Fibroblast of the aortic adventitia (primary cell): ENCODE data around the gene EFHD1. TPM values are rescaled to one million over a fixed set of nuclear protein-coding genes. Genes with fewer than 3 reads are reported as not detected.
"Not testable (repeated sequence)": the region's sequence is repeated elsewhere in the genome, so short reads cannot be mapped to it uniquely, and the experiment has no call there.

ENCODE experiments used
- DNase-seq: peaks from one replicate; pipeline ENCODE4 v3.0.0-alpha.2; 2010; ENCODE audit warnings: low read depth
- H3K4me3 ChIP-seq: 2 replicates; pipeline ENCODE4 v1.5.1; 2011; ENCODE audit warnings: low read depth, mild to moderate bottlenecking, control low read depth, low read length, moderate library complexity
- CTCF ChIP-seq: IDR thresholded peaks from 2 replicates; pipeline ENCODE4 v1.5.1; 2011; ENCODE audit warnings: mild to moderate bottlenecking, low read length, control low read depth, inconsistent platforms; ENCODE audit not compliant: insufficient read depth
- total RNA-seq: library from RNA; depleted of rRNA; stranded (reverse); fragments of >200 nt; gene quantifications from 2 replicates; pipeline ENCODE4 v1.2.3, GENCODE V29; 2012; ENCODE audit warnings: low replicate concordance

EFHD1 gene
- total RNA-seq, 1 donor: 0.45 TPM

- no peak for DNase-seq
- TF ChIP-seq CTCF: no peak
- H3K4me3 ChIP-seq: no peak overlapping the region
Observed at GRCh38 chr2:232628466-232629128, 4.8 kb upstream of the EFHD1 start.

DNA sequence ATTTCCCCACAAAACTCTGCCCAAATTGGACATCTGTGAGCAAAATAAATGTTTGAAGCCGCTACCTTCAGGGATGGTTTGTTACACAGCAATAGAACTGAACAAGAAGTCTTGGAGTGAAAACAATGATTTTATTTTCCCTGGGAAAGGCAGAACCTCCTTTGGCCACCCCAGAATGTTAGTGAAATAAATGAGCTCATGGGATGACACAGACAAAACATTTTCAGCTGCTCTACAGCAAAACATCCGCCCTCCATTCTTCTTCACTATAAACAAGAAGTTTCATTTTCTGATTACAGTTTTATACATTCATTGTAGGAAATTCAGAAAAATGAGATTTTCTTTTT is 4.3 kb upstream of the EFHD1 start:
- no peak for TF ChIP-seq CTCF
- no peak for DNase-seq
- no peak overlapping the region for H3K4me3 ChIP-seq

DNA sequence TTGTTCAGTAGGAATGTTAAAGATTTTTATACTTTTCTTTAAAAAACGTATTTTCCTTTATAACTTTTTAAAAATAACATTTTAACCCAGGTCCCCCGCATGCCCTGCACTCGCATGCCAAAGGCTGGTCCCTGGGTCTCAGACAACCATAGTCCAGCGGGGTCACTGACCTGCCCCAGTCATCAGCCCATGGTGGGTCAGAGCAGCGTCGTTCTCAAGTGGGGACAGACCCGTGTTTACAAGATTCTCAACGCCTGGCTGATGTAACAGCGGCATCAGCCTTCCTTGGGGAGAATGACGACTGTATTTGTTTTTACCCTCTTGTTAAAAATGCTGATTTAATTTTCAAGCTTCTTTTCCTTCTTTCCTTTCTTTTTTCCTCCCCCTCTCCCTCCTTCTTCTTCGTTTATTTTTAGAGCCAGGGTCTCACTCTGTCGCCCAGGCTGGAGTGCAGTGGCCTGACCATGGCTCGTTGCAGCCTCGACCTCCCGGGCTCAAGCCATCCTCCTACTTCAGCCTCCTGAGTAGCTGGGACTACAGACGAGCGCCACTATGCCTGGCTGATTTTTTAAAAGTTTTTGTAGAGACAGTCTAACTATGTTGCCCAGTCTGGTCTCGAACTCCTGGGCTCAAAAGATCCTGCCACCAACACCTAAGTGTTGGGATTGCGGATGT is 1.0 kb upstream of the EFHD1 start:
- TF ChIP-seq CTCF: no peak
- no peak overlapping the region for H3K4me3 ChIP-seq
- DNase-seq: no peak

DNA sequence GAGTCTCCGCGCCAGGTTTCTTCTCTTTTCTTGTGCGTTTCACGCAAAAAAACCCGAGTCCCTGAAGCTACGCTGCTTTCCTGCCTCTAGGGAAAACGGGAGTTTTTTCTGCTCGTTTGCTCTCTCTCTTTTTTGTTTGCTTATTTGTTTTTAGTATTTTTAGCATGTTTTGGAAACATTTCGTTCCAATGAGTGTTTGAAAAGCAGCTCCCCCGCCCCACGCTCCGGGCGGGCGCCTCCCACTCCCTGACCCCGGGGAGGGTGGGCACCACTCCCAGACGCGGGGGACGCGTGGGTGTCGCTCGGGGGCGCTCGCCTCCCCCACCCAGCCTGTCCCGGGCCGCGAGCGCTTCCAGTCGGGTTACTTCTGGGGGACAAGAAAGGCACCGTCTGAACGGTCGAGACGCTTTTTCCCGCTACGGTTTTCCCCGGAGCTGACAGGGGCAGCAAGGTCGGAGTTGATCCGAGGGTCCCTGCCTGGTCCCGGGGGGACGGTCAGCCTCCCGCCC is 446 bp upstream of the EFHD1 start:
- peak overlapping the region; percentile 60 for H3K4me3 ChIP-seq
- TF ChIP-seq CTCF: peak; percentile 10
- DNase-seq: no peak

- TF ChIP-seq CTCF: no peak
- no peak overlapping the region for H3K4me3 ChIP-seq
- DNase-seq: no peak
Observed at GRCh38 chr2:232634206-232635150, 1.1 kb downstream of the EFHD1 start.

DNA sequence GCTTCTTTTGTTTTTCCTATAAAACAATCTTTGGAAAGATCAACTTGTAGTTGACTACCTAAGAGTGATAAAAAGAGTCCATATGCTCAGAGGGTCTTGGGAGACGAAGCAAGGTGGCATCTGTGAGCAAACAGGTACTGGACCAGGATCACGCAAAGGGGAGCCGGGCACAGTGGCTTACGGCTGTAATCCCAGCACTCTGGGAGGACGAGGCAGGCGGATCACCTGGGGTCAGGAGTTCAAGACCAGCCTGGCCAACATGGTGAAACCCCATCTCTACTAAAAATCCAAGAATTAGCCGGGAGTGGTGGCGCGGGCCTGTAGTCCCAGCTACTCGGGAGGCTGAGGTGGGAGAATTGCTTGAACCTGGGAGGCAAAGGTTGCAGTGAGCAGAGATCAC is 2.0 kb downstream of the EFHD1 start:
- H3K4me3 ChIP-seq, DNase-seq: not testable (repeated sequence)

DNA sequence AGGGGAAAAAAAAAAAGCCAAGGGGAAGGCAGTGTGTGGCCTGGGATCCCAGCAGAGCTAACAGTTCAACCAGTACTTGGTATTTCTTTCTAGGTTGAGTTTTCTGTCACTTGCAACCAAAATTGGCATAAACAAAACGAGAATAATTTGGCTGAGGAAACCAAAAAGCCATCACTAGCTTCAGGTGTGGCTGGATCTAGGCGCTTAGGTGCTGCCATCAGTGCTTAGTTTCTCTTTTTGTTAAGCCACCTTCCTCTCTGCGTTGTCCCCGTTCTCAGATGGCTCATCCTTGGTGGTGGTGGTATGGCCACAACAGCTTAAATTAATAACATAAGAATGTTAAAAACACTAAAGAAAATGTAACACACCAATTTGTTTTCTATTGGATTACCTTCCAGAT is 2.4 kb downstream of the EFHD1 start:
- no peak for TF ChIP-seq CTCF
- no peak for DNase-seq

More for the DNA sequence above, 2.4 kb downstream of the EFHD1 start:
- H3K4me3 ChIP-seq: no peak overlapping the region
